Stimulated activated CD4-positive, alpha-beta T cell treated with anti-CD3 and anti-CD28 coated beads, Interleukin-15, amount 100 ng/mL, for 24 hours (primary cell): Measurements from ENCODE around the gene RNASE2.
"Not testable (repeated sequence)": the region's sequence is repeated elsewhere in the genome, so short reads cannot be mapped to it uniquely, and the experiment has no call there.

Experiments
- DNase-seq: peaks from one replicate; pipeline ENCODE4 v3.0.0-alpha.2; 2020

RNASE2 gene

GRCh38 chr14:20982646-20983369 is 27.5 kb downstream of the RNASE2 start:
- no peak for DNase-seq

GRCh38 chr14:20985650-20986049 is 30.4 kb downstream of the RNASE2 start:
- not testable (repeated sequence) for DNase-seq

- no peak for DNase-seq
These were observed 31.5 kb downstream of the RNASE2 start for GRCh38 chr14:20986811-20987210.

- no peak for DNase-seq
These were observed 33.6 kb downstream of the RNASE2 start for GRCh38 chr14:20988717-20989470.

GRCh38 chr14:20989471-20989786 is 34.1 kb downstream of the RNASE2 start:
- no peak for DNase-seq

GRCh38 chr14:20989787-20990600 is 34.7 kb downstream of the RNASE2 start, which contains the start of gene METTL17:
METTL17 (plus strand) TSS chr14:20989980; CDS start chr14:20990003, 23 bp downstream.
- peak; percentile 92 for DNase-seq

- DNase-seq = no peak
These were observed 41.2 kb downstream of the RNASE2 start for GRCh38 chr14:20996521-20996920.

GRCh38 chr14:20997115-20997514 is 41.8 kb downstream of the RNASE2 start:
- no peak for DNase-seq

- DNase-seq = no peak
These were observed 42.3 kb downstream of the RNASE2 start for GRCh38 chr14:20997564-20997963.

- DNase-seq = no peak
These were observed 42.9 kb downstream of the RNASE2 start for GRCh38 chr14:20998139-20998538.

- DNase-seq = no peak
These were observed 43.5 kb downstream of the RNASE2 start, which contains the start of gene SLC39A2 for GRCh38 chr14:20998674-20999366. SLC39A2 (plus strand) TSS chr14:20999293; CDS start chr14:20999447, 154 bp downstream.

GRCh38 chr14:20999591-20999990 is 44.3 kb downstream of the RNASE2 start:
- DNase-seq = no peak

- DNase-seq = no peak
These were observed 45.9 kb downstream of the RNASE2 start for GRCh38 chr14:21001218-21001617.

- DNase-seq = no peak
These were observed 48.6 kb downstream of the RNASE2 start for GRCh38 chr14:21003788-21004346.
